NCI-H510A treated with DMSO at 0.1 percent for 48 hours (cell line): Measurements from ENCODE around the gene PTPRF.
A peak's percentile ranks its signal among the peaks of the same experiment; 100 is the strongest.

Source experiments
- DNase-seq: peaks from one replicate; lab custom pipeline; 2025; lab: John Stamatoyannopoulos, UW

The PTPRF gene

DNA sequence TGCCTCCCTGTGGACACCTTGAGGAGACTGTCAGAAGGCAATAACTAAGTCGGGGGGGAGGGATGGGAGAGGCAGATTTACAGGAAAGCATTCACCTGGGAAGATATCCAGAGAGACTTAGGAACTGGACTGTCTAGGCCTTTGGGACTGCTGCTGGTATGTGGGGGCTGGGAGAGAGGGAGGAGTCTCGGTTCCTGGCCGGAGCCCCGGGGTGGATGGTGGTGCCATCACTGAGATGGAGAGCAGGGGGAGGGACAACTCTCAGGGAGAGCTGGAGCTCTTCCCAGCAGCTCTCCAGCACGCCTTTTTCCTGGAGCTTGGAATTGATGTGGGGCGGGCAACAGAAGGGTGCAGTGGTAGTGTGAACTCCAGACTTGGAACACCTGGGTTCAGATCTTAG is 22.1 kb downstream of the PTPRF start:
- DNase-seq: peak; percentile 97

- DNase-seq: peak; percentile 92
Observed at GRCh38 chr1:43554444-43554992, 23.8 kb downstream of the PTPRF start.

GRCh38 chr1:43556782-43557181 is 26.1 kb downstream of the PTPRF start:
- DNase-seq: no peak

DNA sequence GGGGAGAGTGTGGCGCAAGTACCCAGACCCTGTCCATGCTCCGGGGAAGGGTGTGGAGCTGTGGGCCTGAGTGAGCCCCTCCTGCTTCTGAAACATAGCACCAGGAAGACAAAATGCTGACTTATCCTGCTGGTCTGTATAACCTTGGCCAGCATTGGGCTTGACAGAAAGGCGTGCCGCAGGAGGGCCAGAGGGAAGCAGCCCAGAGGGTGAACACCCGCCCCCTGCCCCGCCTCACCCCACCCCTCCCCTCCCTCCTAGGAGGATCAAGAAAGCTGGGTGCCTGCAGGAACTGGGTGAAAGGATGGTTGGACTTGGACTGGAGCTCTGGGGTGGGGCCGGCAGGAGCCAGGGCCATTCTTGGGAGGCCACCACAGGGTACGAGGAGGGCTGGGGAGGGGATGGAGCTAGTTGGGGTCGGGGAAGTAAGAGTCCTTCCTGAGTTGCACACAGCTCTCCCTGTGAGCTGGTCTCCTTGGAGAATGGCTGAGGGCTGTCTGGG is 27.1 kb downstream of the PTPRF start:
- DNase-seq: peak; percentile 99

DNA sequence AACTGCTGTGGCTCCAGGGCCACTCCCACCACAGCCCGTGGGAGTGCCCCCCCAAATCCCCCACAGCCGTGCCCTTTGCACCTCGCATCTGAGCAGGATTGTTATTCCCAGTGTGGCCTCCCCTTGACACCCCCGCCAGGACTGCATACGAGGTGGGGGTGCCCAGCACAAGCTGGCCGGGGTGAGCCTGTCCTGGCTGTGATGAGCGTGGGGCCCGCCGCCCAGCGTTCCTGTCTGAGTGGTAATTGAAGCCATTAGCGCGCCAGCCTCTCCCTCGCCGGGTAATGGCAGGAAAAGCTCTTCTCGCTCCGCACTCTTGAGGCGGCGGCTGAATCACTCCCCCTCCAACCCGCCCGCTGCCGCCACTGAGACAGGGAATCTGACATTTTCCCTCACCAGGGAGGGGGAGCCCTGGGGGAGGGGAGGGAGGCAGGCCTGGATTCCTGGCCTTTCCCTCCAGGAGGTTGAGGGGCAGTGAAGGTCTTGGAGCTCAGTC is 27.7 kb downstream of the PTPRF start:
- DNase-seq: peak; percentile 99

DNA sequence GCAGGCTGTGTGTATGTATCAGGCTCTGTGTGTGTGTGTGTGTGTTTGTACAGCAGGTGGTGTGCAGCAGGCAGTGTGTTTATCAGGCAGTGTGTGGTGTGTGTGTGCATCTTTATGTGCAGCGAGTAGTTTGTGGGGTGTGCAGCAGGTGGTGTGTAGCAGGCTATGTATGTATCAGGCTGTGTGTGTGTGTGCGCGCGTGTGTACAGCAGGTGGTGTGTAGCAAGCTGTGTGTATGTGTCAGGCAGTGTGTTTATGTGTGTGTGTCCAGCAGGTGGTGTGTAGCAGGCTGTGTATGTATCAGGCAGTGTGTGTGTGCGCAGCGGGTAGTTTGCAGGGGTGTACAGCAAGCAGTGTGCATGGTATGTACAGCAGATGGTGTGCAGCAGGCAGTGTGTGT is 29.0 kb downstream of the PTPRF start:
- DNase-seq: no peak

- DNase-seq: no peak
Observed at GRCh38 chr1:43560286-43560685, 29.6 kb downstream of the PTPRF start.

GRCh38 chr1:43563876-43564539 is 33.3 kb downstream of the PTPRF start:
- DNase-seq: no peak

DNA sequence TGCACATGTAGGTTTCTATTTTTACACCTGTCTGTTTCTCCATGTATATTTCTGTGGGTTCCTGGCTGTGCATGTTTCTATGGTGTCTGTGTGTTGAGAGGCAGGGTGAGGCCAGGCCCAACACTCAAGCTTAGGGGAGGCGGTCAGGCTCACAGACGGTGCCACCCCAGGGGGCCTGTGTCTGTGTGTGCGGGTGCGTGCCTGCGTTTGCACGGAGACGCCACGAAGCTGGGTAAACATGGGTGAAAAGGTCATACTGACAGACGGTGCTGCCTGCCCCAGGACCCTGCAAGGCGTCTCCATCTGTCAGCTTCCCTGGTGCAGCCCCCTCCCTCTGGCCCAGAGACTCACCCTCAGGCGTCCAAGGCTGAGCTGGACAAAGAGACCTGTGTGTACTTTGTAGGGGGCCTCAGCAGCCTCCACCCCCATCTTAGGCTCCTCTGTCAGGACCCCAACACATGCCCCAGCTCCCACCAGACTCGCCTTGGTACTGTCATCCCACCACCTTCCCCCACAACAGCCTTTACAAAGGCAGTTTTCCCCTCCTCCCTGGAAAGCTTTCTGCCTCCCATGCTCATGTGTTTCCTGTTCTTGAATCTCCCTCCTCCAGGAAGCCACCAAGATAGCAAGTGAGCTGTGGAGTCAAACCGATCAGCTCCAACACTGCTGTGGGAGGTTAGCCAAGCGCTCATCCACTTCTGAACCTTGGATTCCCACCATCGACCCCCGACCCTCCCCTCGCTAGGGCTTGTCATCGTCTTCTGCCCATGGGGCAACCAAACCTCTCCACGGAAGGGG is 34.1 kb downstream of the PTPRF start:
- peak; percentile 94 for DNase-seq

GRCh38 chr1:43565600-43566360 is 35.1 kb downstream of the PTPRF start:
- peak; percentile 80 for DNase-seq

DNA sequence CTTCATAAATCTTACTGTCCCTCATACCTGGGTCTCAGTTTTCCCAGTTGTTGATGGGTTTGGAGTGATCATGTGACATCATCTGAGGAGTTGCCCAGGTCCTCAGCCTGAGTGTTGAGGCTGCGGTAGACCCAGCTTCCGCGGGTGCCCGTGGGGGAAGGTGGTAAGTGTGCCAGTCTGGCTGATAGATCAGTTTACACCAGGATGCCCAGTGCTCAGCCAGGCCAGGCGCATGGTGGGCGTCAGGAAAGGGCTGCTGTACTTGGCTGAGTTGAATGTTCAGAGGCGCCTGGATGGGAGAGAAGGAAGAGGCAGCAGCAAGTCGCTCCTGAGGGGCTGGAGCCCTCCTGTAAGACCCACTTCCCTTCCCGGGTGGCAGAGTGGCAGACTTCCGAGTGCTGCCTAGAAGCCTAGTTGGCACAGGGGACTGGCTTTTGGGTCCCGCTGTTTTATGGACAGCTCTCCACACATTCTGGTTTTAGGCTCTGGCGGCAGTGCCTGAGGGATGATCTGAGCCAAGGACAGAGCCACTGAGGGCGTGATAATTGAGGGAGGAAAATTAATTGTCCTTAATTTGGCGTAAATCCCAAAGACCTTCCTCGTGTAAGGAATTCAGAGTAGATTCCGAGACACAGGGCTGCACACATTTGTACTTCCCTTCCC is 35.8 kb downstream of the PTPRF start:
- DNase-seq: no peak

DNA sequence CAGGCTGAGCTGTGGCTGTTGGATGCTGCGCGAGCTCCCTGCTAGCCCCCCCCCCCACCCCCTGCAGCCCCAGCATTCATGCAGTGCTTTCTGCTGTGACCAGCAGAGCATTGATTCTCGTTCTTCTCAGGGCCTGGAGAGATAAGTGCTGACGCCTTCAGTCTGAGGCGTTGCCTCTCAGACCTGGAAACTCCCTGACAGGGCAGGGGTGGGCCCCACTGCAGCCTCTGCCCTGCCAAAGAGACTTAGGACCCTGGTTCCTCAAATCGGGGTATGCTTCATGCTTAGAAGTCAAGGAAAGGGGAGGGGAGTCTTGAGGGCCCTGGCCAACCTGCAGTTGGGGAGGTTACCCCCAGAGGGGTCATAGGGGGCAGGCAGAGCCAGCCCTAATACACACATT is 38.5 kb downstream of the PTPRF start:
- DNase-seq: no peak

DNA sequence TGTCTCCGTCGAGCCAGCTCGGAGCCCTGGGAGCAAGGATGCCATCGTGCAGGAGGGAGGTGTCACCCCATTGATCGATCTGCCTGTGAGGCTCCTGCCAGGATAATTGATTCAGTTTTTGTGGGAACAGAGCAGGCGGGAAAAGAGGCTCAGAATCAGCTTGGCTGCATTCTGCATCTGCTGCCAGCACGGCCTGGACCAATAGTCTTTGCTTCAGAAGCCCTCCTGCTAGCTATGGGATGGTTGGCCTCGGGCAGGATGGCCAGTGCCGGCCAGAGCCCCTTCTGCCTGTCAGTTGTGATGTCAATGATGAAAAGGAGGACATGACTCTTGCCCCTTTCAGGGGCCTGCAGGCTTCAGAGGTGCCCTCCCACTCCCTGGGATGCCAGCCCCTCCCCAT is 39.6 kb downstream of the PTPRF start:
- DNase-seq: no peak

- no peak for DNase-seq
Observed at GRCh38 chr1:43570715-43571114, 40.0 kb downstream of the PTPRF start.

DNA sequence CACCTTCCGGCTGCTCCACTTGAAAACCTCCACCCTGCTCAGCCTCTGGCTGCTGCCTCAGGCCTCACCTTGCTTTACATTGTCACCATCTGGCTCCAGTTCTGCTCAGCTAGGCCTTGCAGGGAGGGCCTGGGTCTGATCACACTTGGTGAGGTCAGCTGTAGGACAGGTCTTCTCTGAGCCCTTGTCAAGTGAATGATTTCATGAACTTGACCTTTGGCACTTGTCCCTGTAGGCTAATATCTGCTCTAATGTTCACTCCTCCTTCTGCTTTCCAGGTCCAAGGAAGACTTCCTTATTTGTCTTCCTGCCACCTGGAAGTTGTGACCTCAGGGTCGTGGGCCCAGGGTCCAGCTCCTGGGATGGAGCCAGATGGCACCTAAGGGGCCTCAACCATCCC is 41.4 kb downstream of the PTPRF start:
- DNase-seq: no peak

DNA sequence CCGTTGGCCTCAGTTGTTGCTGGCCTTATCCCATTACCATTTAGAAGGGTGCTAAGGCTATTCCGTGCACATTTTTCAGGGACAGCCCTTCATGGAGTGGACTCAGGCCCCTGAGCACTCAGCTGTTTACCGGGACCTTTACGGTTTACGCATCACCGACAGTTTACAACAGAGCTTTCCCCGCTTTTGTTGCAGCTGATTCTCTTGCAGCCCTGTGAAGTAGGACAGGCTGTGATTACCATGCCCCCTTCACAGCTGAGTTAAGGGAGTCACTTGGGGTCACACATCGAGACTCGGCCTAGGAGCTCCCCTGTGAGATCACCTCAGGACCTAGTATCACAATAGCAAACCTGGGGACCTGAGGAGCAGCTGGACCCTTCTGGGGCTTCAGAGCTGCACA is 41.9 kb downstream of the PTPRF start:
- DNase-seq: no peak

- DNase-seq: no peak
Observed at GRCh38 chr1:43573066-43573800, 42.5 kb downstream of the PTPRF start.

- no peak for DNase-seq
Observed at GRCh38 chr1:43576521-43576920, 45.8 kb downstream of the PTPRF start.

DNA sequence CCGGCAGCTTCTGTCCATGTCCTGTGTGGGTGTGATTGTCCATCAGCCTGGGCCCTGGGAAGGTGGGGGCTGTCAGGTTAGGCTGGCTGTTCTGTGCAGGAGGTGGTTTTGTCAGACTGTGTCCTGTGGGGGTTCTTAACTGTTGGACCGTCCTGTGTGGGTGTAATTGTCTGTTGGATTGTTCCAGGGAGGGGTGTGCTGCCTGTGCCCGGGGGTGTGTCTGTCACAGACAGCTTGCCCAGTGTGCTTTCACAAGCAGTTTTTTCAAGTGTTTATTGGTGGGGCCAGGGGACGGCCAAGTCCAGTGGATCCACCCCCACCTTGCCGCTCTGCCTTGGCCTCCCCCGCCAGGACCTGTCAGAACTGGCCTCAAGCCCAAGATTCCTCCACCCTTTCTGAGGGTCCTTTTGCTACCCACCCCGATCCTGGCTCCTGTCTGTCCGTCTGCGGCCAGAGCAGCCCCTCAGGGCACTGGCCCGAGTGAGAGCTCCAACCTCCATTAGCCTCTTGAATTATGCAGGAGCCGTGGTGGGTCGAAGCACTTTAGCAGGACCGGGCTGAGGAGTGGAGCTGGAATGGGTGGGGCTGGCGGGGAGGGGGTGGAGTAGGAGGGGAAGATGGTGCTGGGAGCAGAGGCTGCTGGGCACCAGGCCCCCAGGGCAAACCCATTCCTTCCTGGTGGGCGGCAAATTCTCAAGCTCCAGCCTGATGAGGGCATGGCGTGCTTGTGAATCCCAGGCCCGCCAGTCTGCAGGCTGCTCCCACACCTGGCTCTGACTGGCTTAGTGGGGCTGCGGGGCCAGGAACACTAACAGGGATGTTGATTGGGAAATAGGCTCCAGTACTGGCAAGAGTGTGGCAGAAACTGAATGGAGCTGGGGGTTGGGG is 47.2 kb downstream of the PTPRF start:
- no peak for DNase-seq

DNA sequence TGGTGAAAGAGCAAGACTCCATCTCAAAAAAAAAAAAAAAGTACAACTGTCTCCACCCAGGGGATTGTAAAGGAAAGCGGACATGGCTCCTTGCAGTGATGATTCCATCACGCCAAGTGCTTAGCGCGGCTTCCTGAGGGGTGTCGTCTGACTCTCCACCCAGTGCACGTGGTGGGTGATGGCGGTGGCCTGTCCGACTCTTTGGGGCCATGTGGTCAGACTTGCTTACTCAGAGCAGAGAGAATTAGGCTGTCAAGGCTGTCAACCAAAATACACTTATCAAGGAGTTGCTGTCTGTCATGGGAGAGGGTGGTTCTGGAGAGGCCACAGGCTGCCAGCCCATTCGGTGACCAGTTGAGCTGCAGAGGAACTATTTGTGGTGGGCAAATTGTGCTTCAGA is 49.4 kb downstream of the PTPRF start:
- DNase-seq: no peak
